Thyroid gland (tissue), 4 donors: ENCODE results near the gene FHIT.

ENCODE experiments used
- POLR2A ChIP-seq, 2 donors: fragments of 450-650 bp; IDR thresholded peaks; one replicate each; pipeline ENCODE4 v1.6.1; 2017; ENCODE audit warnings: antibody characterized with exemption in 2 of 2, mild to moderate bottlenecking in 2 of 2, moderate library complexity in 1 of 2
- TF ChIP-seq, protein P1 (sequence below), 6 experiments: fragments of 200-600 bp in 3 of 6; fragments of 450-650 bp in 3 of 6; sonication (generic) in 3 of 6; IDR thresholded peaks; one replicate each; pipeline ENCODE4 v1.5.1; 2016 to 2019; ENCODE audit warnings: antibody characterized with exemption in 6 of 6, mild to moderate bottlenecking in 2 of 6, inconsistent platforms in 1 of 6, moderate library complexity in 1 of 6

DNA sequence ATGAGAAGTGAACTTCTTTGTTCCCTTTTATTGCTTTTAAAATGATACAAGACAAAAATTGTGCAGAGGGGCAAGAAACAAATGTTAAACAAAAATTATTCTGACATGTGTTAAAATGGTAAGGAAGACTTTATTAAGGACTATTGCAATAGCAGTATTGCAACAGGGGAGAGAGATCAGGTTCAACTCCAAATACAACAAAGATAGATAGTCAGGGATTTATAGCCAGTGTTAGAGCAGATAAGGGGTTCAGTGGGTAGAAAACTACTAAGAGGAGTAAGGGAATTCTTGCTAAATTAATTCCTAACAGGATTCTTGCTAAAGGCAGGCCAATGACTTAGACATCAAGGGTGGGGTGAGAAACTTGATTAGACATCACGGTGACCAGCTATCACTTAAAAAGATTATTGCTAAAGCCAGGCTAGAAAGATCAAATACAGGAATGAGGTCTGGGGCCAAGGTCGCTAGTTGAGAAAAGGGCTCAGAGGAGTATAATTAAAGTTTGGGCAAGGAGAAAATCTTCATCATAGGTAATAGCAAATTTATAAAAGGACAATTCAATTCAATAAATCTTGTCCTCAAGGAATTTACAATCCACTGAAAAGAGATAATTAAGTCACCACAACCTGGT is 81.5 kb downstream of the FHIT start:
- TF ChIP-seq, protein P1, sequence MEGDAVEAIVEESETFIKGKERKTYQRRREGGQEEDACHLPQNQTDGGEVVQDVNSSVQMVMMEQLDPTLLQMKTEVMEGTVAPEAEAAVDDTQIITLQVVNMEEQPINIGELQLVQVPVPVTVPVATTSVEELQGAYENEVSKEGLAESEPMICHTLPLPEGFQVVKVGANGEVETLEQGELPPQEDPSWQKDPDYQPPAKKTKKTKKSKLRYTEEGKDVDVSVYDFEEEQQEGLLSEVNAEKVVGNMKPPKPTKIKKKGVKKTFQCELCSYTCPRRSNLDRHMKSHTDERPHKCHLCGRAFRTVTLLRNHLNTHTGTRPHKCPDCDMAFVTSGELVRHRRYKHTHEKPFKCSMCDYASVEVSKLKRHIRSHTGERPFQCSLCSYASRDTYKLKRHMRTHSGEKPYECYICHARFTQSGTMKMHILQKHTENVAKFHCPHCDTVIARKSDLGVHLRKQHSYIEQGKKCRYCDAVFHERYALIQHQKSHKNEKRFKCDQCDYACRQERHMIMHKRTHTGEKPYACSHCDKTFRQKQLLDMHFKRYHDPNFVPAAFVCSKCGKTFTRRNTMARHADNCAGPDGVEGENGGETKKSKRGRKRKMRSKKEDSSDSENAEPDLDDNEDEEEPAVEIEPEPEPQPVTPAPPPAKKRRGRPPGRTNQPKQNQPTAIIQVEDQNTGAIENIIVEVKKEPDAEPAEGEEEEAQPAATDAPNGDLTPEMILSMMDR (IDR thresholded peaks at IDR 0.05): no peak
- TF ChIP-seq POLR2A (IDR thresholded peaks at IDR 0.05): no peak
